GM18907 (cell line): ENCODE results near the gene CARD9.

Source experiments
- ATAC-seq: cut with Tn5 transposase; IDR thresholded peaks from one replicate; pipeline ENCODE4 v1.9.1; 2021; ENCODE audit warnings: mild to moderate bottlenecking, moderate library complexity; ENCODE audit not compliant: unreplicated experiment

Gene CARD9

GRCh38 chr9:136337416-136338395, 35.8 kb downstream of the CARD9 start:
- ATAC-seq, result no peak

DNA sequence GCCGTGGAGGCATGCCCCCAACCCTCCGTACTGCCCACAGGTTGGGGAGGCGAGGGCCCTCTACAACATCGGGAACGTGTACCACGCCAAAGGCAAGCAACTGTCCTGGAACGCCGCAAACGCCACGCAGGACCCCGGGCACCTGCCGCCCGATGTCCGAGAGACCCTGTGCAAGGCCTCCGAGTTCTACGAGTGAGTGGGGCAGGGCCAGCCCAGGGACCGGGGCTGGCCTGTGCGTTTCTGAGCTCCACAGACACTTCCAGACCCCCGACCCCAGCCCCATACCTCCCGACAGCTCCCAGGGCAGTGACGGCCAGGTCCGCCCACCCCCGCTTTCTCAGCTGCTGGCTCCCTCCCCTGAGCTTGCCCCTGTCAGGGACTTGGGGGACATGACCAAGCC, 36.6 kb downstream of the CARD9 start:
- ATAC-seq, result no peak

GRCh38 chr9:136336156-136336870, 37.2 kb downstream of the CARD9 start:
- no peak for ATAC-seq

GRCh38 chr9:136335296-136336155, 37.9 kb downstream of the CARD9 start:
- ATAC-seq, result no peak

GRCh38 chr9:136334541-136334940, 38.9 kb downstream of the CARD9 start:
- no peak for ATAC-seq

DNA sequence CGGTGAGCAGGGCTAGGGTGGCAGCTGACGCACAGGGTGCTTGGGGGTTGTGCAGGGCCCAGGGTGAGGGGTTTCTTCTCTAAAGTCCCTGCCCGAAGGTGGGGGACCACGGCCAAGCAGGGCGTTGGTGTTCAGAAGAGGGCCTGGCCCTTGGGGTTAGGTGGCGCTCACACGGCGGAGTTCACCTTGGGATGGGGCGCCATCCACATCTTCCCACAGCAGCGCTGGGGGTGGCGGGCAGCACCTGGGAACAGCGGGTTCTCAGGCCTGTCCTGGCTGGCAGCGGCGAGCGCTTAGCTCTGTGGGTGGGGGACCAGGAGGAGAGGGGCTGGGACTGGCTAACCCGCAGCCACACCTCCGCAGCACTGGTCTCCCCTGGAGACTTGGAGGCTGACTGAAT, 40.0 kb downstream of the CARD9 start:
- no peak for ATAC-seq

GRCh38 chr9:136333045-136333444, 40.4 kb downstream of the CARD9 start:
- no peak for ATAC-seq

GRCh38 chr9:136332482-136332983, 40.9 kb downstream of the CARD9 start:
- ATAC-seq, result no peak

DNA sequence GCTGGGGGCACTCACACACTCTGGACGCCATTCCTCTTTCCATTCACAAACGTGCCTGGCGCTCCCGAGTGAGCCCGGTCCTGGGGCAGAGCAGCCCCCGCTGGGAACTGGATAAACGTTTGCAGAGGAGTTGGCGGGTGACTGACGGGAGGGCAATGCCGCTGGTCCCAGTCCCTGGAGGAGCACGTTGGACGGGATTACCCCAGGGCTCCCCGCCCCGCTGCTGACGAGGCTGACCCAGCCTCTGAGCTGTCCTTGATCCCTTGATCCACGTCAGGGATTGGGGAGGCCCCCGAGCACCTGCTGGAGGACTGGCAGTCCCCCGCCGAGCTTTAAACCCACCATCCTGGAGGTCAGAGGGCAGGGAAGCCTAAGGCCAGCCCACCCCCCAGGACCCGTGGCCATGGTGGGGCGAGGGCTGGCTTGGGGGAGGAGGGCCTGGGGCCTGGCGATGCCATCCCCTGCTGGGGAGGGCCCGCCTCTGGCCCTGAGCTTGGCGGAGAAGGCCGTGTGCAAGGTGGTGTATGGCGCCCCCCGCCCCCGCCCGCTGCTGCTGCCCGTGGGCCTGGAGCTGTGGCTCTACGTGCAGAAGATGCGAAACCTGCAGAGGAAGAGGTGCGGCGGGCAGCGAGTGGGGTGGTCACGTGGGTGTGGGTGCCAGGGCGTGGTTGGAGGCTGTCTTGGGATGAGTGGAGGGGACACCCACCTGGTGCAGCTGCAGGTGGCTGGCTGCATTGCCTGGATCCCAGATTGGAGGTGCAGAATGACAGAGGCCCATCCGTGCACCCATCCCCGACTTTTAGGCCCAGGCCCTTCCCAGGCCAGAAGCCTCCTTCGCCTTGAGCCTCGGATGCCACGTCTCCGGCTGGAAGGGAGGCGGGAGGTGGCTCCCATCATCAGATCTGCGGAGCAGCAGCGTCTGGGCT, 41.6 kb downstream of the CARD9 start:
- ATAC-seq, result no peak

- no peak for ATAC-seq
Observed at GRCh38 chr9:136331030-136331429, 42.4 kb downstream of the CARD9 start.

GRCh38 chr9:136330406-136330990, 43.0 kb downstream of the CARD9 start:
- ATAC-seq, result no peak

GRCh38 chr9:136329636-136330405, 43.6 kb downstream of the CARD9 start:
- no peak for ATAC-seq

DNA sequence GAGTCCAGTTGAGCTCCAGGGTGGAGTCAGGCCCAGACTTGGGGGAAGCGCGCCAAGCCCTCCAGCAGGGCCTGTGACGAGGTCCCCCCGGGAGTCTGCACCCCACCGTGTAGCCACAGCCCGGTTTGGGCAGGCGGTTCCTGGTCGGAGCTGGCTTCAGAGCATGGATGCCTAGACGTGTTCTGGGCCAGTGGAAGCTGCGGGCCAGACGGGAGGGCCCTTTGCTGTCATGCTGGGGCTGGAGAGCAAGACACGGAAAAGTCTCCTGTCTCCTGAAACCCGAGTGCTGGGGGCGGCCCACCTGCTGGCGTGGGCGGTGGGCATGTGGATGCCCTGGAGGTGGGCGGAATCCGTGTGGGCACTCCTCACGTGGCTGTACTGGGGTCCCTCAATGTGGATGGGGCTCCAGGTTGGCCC, 44.2 kb downstream of the CARD9 start:
- ATAC-seq, result no peak

DNA sequence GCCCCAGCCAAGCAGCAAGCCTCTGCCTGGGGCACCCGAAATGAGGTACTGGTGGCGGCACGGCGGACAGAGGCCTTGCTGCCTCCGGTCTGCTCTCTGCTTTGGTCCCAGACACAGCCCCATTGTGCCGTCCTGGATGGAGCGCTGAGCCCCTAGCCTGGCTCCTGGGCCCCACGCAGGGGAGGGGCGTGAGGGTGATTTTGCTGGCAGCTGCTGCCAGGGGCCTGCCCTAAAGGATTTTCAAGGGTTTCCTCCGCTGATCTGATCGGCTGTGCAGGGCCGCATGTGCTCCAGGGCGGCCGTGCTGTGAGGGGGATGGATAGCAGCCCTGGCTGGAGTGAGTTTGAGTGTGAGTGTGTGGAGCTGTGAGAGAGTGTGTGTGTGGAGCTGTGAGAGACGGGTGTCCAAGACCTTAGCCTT, 44.8 kb downstream of the CARD9 start:
- ATAC-seq, result no peak

GRCh38 chr9:136328011-136328621, 45.4 kb downstream of the CARD9 start:
- no peak for ATAC-seq

DNA sequence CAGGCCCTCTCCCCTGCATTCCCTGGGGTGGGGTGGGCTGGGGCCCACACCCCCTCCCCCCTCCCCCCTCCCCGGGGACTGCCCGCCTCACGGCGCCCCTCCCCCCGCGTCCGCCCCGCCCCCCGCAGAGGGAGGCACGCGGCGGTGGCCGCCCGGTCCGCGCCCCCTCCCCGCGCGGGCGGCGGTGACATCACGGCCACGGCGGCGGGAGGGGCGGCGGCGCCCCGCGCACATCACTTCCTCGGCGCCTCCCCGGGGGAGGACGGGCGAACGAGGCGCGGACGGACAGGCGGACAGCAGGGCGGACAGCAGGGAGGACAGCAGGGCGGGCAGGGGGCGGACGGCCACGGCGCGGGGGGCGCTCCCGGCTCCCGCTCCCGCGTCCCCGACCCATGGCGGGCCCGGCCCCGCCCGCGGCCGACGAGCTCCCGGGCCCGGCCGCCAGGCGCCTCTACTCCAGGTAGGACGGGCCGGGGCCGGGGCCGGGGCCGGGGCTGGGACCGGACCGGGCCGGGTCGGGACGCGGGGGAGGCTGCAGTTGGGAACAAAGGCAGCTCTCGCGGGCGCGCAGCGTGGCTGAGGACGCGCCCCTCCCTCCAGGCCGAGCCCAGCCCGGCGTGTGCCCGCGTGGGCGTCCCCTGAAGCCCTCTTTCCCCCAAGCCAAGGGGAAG, 46.0 kb downstream of the CARD9 start, which contains the start of gene GPSM1:
GPSM1 (plus strand) TSS at position 236 of the 671 bp plus-strand sequence; CDS start at position 393, 157 bp downstream.
- no peak for ATAC-seq

DNA sequence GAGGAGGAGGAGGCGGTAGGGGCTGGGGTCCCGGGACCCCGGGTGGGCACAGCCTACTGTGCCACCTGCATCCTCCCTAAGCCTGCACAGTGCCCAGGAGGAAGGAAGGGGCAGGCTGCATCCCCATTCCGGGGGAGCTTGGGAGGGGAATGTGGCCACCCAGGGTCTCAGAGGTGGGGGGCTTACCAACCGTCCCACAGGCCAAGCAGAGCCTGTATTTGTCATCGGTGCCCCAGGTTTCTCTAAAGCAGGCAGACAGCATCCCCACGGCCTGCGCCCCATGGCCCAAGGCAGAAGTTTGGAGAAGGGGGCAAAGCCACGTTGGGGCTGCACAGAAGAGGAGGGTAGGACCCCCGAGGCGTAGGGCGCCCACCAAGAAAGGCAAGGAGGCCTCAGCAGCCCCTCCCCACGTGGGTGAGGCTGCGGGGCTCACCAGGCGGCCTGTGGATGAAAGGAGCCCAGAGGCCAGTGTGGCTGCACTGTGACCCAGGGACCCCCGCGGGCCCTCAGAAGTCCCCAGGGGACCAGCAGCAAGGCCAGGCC, 46.6 kb downstream of the CARD9 start:
- ATAC-seq, result no peak
